GM12872 (cell line): ENCODE measurements around the gene AKAP17A.

Experiments
- TF ChIP-seq, protein P1 (sequence below): IDR thresholded peaks from 3 replicates; pipeline ENCODE4 v1.5.1; 2011; ENCODE audit warnings: low read depth, mild to moderate bottlenecking, low read length, moderate library complexity; ENCODE audit not compliant: insufficient read depth

Gene AKAP17A

DNA sequence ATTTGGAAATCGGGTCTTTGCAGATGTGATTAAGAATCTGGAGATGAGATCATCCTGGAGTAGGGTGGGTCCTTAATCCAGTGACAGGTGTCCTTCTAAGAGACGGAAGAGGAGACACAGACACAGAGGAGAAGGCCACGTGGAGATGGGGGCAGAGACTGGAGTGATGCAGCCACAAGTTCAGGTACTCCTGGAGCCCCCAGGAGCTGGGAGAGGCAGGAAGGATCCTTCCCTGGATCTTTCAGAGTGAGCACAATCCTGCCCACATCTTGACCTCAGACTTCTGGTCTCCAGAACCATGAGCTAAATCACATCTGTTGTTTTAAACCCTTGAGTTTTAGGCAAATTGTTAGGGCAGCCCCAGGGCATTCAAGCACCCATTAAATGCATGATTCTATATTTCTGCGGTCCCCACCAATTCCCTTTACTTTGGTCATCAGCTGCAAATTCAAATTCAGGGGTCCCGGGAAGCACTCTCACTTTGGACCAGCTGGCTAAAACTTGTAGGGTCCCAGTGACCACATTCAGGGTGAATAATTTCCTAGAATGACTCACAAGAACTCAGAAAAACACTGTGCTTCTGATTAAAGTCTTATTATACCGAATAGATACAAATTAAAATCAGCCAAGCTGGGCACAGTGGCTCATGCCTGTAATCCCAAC lies 12.8 kb upstream of the AKAP17A start:
- TF ChIP-seq, protein P1, sequence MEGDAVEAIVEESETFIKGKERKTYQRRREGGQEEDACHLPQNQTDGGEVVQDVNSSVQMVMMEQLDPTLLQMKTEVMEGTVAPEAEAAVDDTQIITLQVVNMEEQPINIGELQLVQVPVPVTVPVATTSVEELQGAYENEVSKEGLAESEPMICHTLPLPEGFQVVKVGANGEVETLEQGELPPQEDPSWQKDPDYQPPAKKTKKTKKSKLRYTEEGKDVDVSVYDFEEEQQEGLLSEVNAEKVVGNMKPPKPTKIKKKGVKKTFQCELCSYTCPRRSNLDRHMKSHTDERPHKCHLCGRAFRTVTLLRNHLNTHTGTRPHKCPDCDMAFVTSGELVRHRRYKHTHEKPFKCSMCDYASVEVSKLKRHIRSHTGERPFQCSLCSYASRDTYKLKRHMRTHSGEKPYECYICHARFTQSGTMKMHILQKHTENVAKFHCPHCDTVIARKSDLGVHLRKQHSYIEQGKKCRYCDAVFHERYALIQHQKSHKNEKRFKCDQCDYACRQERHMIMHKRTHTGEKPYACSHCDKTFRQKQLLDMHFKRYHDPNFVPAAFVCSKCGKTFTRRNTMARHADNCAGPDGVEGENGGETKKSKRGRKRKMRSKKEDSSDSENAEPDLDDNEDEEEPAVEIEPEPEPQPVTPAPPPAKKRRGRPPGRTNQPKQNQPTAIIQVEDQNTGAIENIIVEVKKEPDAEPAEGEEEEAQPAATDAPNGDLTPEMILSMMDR, result no peak

GRCh38 chrX:1581132-1581531 lies 10.3 kb upstream of the AKAP17A start:
- TF ChIP-seq, protein P1, result peak; percentile 87

- TF ChIP-seq, protein P1, result 0 out of 3 replicates have a peak, but pooled peaks have one; percentile 8
Observed at GRCh38 chrX:1582686-1583437, 8.5 kb upstream of the AKAP17A start.

GRCh38 chrX:1584237-1585011 lies 7.0 kb upstream of the AKAP17A start:
- TF ChIP-seq, protein P1, result no peak

- TF ChIP-seq, protein P1, result no peak
Observed at GRCh38 chrX:1587161-1587560, 4.2 kb upstream of the AKAP17A start.

DNA sequence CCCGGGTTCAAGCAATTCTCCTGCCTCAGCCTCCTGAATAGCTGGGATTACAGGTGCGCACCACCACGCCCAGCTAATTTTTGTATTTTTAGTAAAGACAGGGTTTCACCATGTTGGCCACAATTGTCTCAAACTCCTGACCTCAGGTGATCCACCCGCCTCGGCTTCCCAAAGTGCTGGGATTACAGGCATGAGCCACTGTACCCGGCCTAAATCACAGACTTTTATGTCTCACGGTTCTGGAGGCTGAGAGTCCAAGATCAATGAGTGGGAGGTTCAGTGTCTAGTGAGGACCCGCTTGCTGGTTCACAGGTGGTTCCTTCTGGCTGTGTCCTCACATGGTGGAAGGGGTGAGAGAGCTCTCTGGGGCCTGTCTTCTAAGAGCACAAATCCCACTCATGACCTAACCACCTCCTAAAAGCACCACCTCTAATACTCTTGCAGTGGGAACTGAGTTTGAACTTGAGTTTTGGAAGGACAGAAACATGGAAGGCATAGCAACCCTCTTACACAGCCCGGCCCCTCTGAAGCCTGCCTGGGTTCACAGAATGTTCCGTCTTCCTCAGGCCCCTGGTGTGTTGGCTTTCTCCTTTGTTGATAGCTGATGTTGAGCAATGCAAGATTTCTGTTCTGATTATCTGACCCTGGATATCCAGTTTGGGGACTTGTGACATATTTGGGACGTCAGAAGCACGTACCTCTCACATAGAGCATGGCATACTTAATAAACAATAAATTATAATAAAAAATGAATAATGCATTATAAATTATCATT lies 1.9 kb upstream of the AKAP17A start:
- TF ChIP-seq, protein P1, result no peak
